ENCODE results near the gene SLC45A1. TPM values are rescaled to one million over a fixed set of nuclear protein-coding genes. Genes with fewer than 3 reads are reported as not detected.

Gene SLC45A1
- total and polyA plus RNA-seq, 2 experiments from 2014 or later, result 0.27 to 1.0 TPM

GRCh38 chr1:8365661-8366362 is 47.9 kb downstream of the SLC45A1 start:
- H3K27me3 ChIP-seq, result no peaks in the 10 kb centered on the region
- H3K79me2 ChIP-seq, result peaks cover 82% of the 10 kb centered on the region
- no peak overlapping the region for H2AFZ ChIP-seq
- H3K4me3 ChIP-seq, result no peak overlapping the region
- no peaks in the 10 kb centered on the region for H3K36me3 ChIP-seq (replicated peaks; ENCODE audit: insufficient read depth, low read depth)
- no peak for TF ChIP-seq CTCF (IDR thresholded peaks at IDR 0.05; ENCODE audit: poor library complexity)
- TF ChIP-seq EZH2 (IDR thresholded peaks at IDR 0.05; ENCODE audit: borderline replicate concordance), result no peak
- no peak for TF ChIP-seq EZH2phosphoT487 (IDR thresholded peaks at IDR 0.05; ENCODE audit: low read depth, severe bottlenecking, unreplicated experiment)
- WGBS (ENCODE audit: low lambda C conversion rate, missing lambda C conversion rate), result 97% methylated on average over 24 of the region's 24 CpGs
- peaks cover 68% of the 10 kb centered on the region for H4K20me1 ChIP-seq (ENCODE audit: insufficient read depth, poor library complexity, severe bottlenecking)
- H3K27ac ChIP-seq, result no peak overlapping the region
- H3K4me2 ChIP-seq, result no peak overlapping the region
- H3K9me3 ChIP-seq (ENCODE audit: low read depth), result no peaks in the 10 kb centered on the region
- no peak for DNase-seq (ENCODE audit: low spot score)
- peaks cover 37% of the 10 kb centered on the region for H3K4me1 ChIP-seq (ENCODE audit: insufficient read depth)
- H3K9me2 ChIP-seq (replicated peaks; ENCODE audit: insufficient read depth), result no peaks in the 10 kb centered on the region

GRCh38 chr1:8367571-8368194 is 49.8 kb downstream of the SLC45A1 start:
- no peak for DNase-seq (ENCODE audit: low spot score)
- H2AFZ ChIP-seq, result no peak overlapping the region
- no peaks in the 10 kb centered on the region for H3K9me2 ChIP-seq (replicated peaks; ENCODE audit: insufficient read depth)
- WGBS (ENCODE audit: low lambda C conversion rate, missing lambda C conversion rate), result 66% methylated on average over 8 of the region's 8 CpGs
- no peaks in the 10 kb centered on the region for H3K36me3 ChIP-seq (replicated peaks; ENCODE audit: insufficient read depth, low read depth)
- TF ChIP-seq EZH2 (IDR thresholded peaks at IDR 0.05; ENCODE audit: borderline replicate concordance) (no peak), EZH2phosphoT487 (IDR thresholded peaks at IDR 0.05; ENCODE audit: low read depth, severe bottlenecking, unreplicated experiment) (no peak), CTCF (IDR thresholded peaks at IDR 0.05; ENCODE audit: poor library complexity) (no peak)
- H3K9me3 ChIP-seq (ENCODE audit: low read depth), result no peaks in the 10 kb centered on the region
- H3K27ac ChIP-seq, result peak overlapping the region; percentile 15
- peaks cover 96% of the 10 kb centered on the region for H3K79me2 ChIP-seq
- H3K4me3 ChIP-seq, result no peak overlapping the region
- peaks cover 84% of the 10 kb centered on the region for H4K20me1 ChIP-seq (ENCODE audit: insufficient read depth, poor library complexity, severe bottlenecking)
- no peaks in the 10 kb centered on the region for H3K27me3 ChIP-seq
- no peak overlapping the region for H3K4me2 ChIP-seq
- H3K4me1 ChIP-seq (ENCODE audit: insufficient read depth), result peaks cover 54% of the 10 kb centered on the region

GRCh38 chr1:8368956-8369639 is 51.2 kb downstream of the SLC45A1 start:
- Histone ChIP-seq H3K4me1 (ENCODE audit: insufficient read depth) (peaks cover 58% of the 10 kb centered on the region), H3K36me3 (replicated peaks; ENCODE audit: insufficient read depth, low read depth) (no peaks in the 10 kb centered on the region), H2AFZ (no peak overlapping the region), H3K9me3 (ENCODE audit: low read depth) (no peaks in the 10 kb centered on the region), H3K4me3 (no peak overlapping the region), H4K20me1 (ENCODE audit: insufficient read depth, poor library complexity, severe bottlenecking) (peaks cover 82% of the 10 kb centered on the region), H3K9me2 (replicated peaks; ENCODE audit: insufficient read depth) (no peaks in the 10 kb centered on the region), H3K27ac (no peak overlapping the region), H3K79me2 (peaks cover 93% of the 10 kb centered on the region), H3K27me3 (no peaks in the 10 kb centered on the region), H3K4me2 (no peak overlapping the region)
- 80% methylated on average over 5 of the region's 5 CpGs for WGBS (ENCODE audit: low lambda C conversion rate, missing lambda C conversion rate)
- no peak for TF ChIP-seq EZH2phosphoT487 (IDR thresholded peaks at IDR 0.05; ENCODE audit: low read depth, severe bottlenecking, unreplicated experiment)
- no peak for TF ChIP-seq CTCF (IDR thresholded peaks at IDR 0.05; ENCODE audit: poor library complexity)
- no peak for TF ChIP-seq EZH2 (IDR thresholded peaks at IDR 0.05; ENCODE audit: borderline replicate concordance)
- no peak for DNase-seq (ENCODE audit: low spot score)
